Liver (tissue), 9 donors: Measurements from ENCODE around the gene JOSD2. TPM values are rescaled to one million over a fixed set of nuclear protein-coding genes. Genes with fewer than 3 reads are reported as not detected.

Experiments used
- DNase-seq: peaks from one replicate; pipeline ENCODE4 v3.0.0-alpha.2; 2017; ENCODE audit warnings: low spot score
- H3K27ac ChIP-seq, 2 donors: one replicate each; pipeline ENCODE4 v1.7.0; 2013; ENCODE audit warnings: inconsistent platforms in 2 of 2, low read length in 2 of 2, control low read depth in 1 of 2, low read depth in 1 of 2, mild to moderate bottlenecking in 1 of 2
- H3K27me3 ChIP-seq, 4 donors: one replicate each; pipeline versions ENCODE4 v1.6.1 to v1.7.0; 2013; ENCODE audit warnings: low read length in 3 of 4, inconsistent platforms in 1 of 4, mild to moderate bottlenecking in 1 of 4, moderate library complexity in 1 of 4; ENCODE audit not compliant: control insufficient read depth in 4 of 4, insufficient read depth in 4 of 4
- H3K36me3 ChIP-seq, 4 donors: one replicate each; pipeline versions ENCODE4 v1.6.1 to v1.7.0; 2013; ENCODE audit warnings: low read length in 3 of 4, mild to moderate bottlenecking in 3 of 4, low read depth in 1 of 4, moderate library complexity in 1 of 4; ENCODE audit not compliant: control insufficient read depth in 4 of 4, insufficient read depth in 3 of 4
- H3K4me1 ChIP-seq, 4 donors: one replicate each; pipeline versions ENCODE4 v1.6.1 to v1.7.0; 2013; ENCODE audit warnings: low read length in 3 of 4, mild to moderate bottlenecking in 3 of 4, moderate library complexity in 1 of 4; ENCODE audit not compliant: control insufficient read depth in 4 of 4, insufficient read depth in 4 of 4
- H3K4me3 ChIP-seq, 3 donors: one replicate each; pipeline versions ENCODE4 v1.6.1 to v1.7.0; 2013; ENCODE audit warnings: low read length in 3 of 3, control low read depth in 1 of 3, low read depth in 1 of 3, mild to moderate bottlenecking in 1 of 3
- H3K9ac ChIP-seq, 2 donors: one replicate each; pipeline ENCODE4 v1.7.0; 2013; ENCODE audit warnings: low read length in 2 of 2, mild to moderate bottlenecking in 2 of 2, moderate library complexity in 2 of 2, control low read depth in 1 of 2, low read depth in 1 of 2
- H3K9me3 ChIP-seq, 4 donors: one replicate each; pipeline versions ENCODE4 v1.6.1 to v1.7.0; 2013; ENCODE audit warnings: low read length in 3 of 4; ENCODE audit not compliant: control insufficient read depth in 4 of 4
- ATF3 ChIP-seq: IDR thresholded peaks from 2 replicates; pipeline ENCODE4 v1.6.1; 2016; ENCODE audit warnings: antibody characterized with exemption
- CTCF ChIP-seq: fragments of 150-350 bp; IDR thresholded peaks from 2 replicates; pipeline ENCODE4 v1.5.1; 2017; ENCODE audit warnings: improper control_type of control experiment, low read depth, low read length; ENCODE audit not compliant: missing input control
- EGR1 ChIP-seq, 2 donors: IDR thresholded peaks; 2 replicates each; pipeline ENCODE4 v1.6.1; 2016 to 2018; ENCODE audit warnings: antibody characterized with exemption in 2 of 2, low read depth in 2 of 2
- FOXA1 ChIP-seq: IDR thresholded peaks from 2 replicates; pipeline ENCODE4 v1.6.1; 2016; ENCODE audit warnings: antibody characterized with exemption
- FOXA2 ChIP-seq: IDR thresholded peaks from 2 replicates; pipeline ENCODE4 v1.6.1; 2016; ENCODE audit warnings: antibody characterized with exemption
- GABPA ChIP-seq, 2 donors: IDR thresholded peaks in 1 of 2; conservative IDR thresholded peaks in 1 of 2; 2 replicates each; pipeline ENCODE4 v1.6.1; 2016; ENCODE audit warnings: antibody characterized with exemption in 2 of 2, mild to moderate bottlenecking in 1 of 2, moderate library complexity in 1 of 2
- MAX ChIP-seq: IDR thresholded peaks from 2 replicates; pipeline ENCODE4 v1.6.1; 2016; ENCODE audit warnings: antibody characterized with exemption
- NR2F2 ChIP-seq: IDR thresholded peaks from 2 replicates; pipeline ENCODE4 v1.6.1; 2016; ENCODE audit warnings: antibody characterized with exemption
- REST ChIP-seq: IDR thresholded peaks from 2 replicates; pipeline ENCODE4 v1.6.1; 2016; ENCODE audit warnings: antibody characterized with exemption, mild to moderate bottlenecking
- RXRA ChIP-seq, 2 donors: IDR thresholded peaks; 2 replicates each; pipeline ENCODE4 v1.6.1; 2017 to 2018; ENCODE audit warnings: antibody characterized with exemption in 2 of 2, mild to moderate bottlenecking in 1 of 2
- SP1 ChIP-seq: IDR thresholded peaks from 2 replicates; pipeline ENCODE4 v1.6.1; 2018; ENCODE audit warnings: antibody characterized with exemption, mild to moderate bottlenecking
- TAF1 ChIP-seq: conservative IDR thresholded peaks from 2 replicates; pipeline ENCODE4 v1.6.1; 2016; ENCODE audit warnings: antibody characterized with exemption, mild to moderate bottlenecking
- ZBTB33 ChIP-seq: IDR thresholded peaks from 2 replicates; pipeline ENCODE4 v1.6.1; 2016; ENCODE audit warnings: antibody characterized with exemption
- WGBS: extraction: QIAGEN DNeasy Blood & Tissue Kit; methylation state at CpG from one replicate; pipeline ENCODE4 v1.1.7; 2013; 5-methylcytosine and 5-hydroxymethylcytosine counted together
- polyA plus RNA-seq, 2 donors: library from polyadenylated mRNA; stranded (reverse) in 1 of 2; unstranded in 1 of 2; fragments of 200-250 nt in 1 of 2; fragments of >200 nt in 1 of 2; fragmentation: Nextera tagmentation in 1 of 2; extraction: Ambion mirVana in 1 of 2; gene quantifications; one replicate each; pipeline versions ENCODE4 v1.2.1 to v1.2.3, GENCODE V29; 2013 to 2015
- total RNA-seq, 2 donors: library from RNA; depleted of rRNA; stranded (reverse); fragments of >200 nt; gene quantifications; one replicate each; pipeline ENCODE4 v1.2.3, GENCODE V29; 2014
- donor health status: healthy.
- donor health status: healthy.
- donor health status: healthy.
- donor health status: healthy.
- donor health status: healthy.

Gene JOSD2
- total and polyA plus RNA-seq, 4 donors = 6.6 to 32.9 (median 20.0) TPM

- no peak for DNase-seq
- no peaks in the 10 kb centered on the region for H3K9me3 ChIP-seq
- 58% methylated on average over 27 of the region's 27 CpGs for WGBS
Measured at GRCh38 chr19:50500060-50500752, 10.8 kb downstream of the JOSD2 start.

More at GRCh38 chr19:50500060-50500752, 10.8 kb downstream of the JOSD2 start:
- H3K4me3 ChIP-seq = no peak overlapping the region
- H3K36me3 ChIP-seq = no peaks in the 10 kb centered on the region
- no peak overlapping the region for H3K9ac ChIP-seq
- H3K4me1 ChIP-seq = no peaks in the 10 kb centered on the region
- no peak overlapping the region for H3K27ac ChIP-seq
- no peak for TF ChIP-seq CTCF
- TF ChIP-seq GABPA (IDR thresholded peaks at IDR 0.05 in 1 of 2, conservative IDR thresholded peaks at IDR 0.05 in 1 of 2) = no peak
- no peak for TF ChIP-seq NR2F2
- TF ChIP-seq SP1 = no peak
- no peak for TF ChIP-seq EGR1 (IDR thresholded peaks at IDR 0.05; ENCODE audit: low read depth in 2 of 2)
- TF ChIP-seq RXRA (IDR thresholded peaks at IDR 0.05) = no peak
- no peak for TF ChIP-seq MAX
- TF ChIP-seq FOXA1 = no peak
- no peak for TF ChIP-seq FOXA2
- TF ChIP-seq REST = no peak
- TF ChIP-seq ZBTB33 = no peak
- no peak for TF ChIP-seq ATF3
- TF ChIP-seq TAF1 = no peak
- H3K27me3 ChIP-seq = no peaks in the 10 kb centered on the region
